ENCODE results near the gene GNA15.

DNA sequence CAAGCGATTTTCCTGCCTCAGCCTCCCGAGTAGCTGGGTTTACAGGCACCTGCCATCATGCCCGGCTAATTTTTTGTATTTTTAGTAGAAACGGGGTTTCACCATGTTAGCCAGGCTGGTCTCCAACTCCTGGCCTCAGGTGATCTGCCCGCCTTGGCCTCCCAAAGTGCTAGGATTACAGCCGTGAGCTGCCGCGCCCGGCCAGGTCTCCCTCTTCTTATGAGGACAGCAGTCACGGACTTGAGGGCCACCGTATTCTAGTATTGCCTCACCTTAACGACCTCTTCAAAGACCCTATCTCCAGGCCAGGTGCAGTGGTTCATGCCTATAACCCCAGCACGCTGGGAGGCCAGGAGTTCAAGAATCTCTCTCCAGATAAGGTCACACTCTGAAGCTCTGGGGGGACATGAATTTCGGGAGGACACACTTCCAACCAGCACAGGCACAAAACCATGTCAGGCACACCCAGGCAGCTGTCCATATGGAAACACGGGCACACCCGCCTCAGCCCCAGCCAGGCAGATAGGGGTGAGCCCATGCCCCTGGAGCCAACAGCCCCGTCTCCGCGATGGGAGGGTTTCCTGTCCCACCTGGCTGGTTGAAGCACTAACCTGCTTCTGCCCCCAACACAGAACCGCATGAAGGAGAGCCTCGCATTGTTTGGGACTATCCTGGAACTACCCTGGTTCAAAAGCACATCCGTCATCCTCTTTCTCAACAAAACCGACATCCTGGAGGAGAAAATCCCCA is 21.4 kb downstream of the GNA15 start:
- TF ChIP-seq, protein P1, sequence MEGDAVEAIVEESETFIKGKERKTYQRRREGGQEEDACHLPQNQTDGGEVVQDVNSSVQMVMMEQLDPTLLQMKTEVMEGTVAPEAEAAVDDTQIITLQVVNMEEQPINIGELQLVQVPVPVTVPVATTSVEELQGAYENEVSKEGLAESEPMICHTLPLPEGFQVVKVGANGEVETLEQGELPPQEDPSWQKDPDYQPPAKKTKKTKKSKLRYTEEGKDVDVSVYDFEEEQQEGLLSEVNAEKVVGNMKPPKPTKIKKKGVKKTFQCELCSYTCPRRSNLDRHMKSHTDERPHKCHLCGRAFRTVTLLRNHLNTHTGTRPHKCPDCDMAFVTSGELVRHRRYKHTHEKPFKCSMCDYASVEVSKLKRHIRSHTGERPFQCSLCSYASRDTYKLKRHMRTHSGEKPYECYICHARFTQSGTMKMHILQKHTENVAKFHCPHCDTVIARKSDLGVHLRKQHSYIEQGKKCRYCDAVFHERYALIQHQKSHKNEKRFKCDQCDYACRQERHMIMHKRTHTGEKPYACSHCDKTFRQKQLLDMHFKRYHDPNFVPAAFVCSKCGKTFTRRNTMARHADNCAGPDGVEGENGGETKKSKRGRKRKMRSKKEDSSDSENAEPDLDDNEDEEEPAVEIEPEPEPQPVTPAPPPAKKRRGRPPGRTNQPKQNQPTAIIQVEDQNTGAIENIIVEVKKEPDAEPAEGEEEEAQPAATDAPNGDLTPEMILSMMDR (IDR thresholded peaks at IDR 0.05) = no peak
- no peak for TF ChIP-seq POLR2A (IDR thresholded peaks at IDR 0.05)
